K562 (cell line): ENCODE measurements around the gene GSK3B. TPM values are rescaled to one million over a fixed set of nuclear protein-coding genes. Genes with fewer than 3 reads are reported as not detected.

Experiments used
- ATAC-seq: fragments of 200-7000 bp; cut with Tn5 transposase; 3 replicates; pipeline ENCODE4 v1.9.1; 2020; ENCODE audit warnings: moderate library complexity
- BruUV-seq: library from RNA; stranded (reverse); fragments of 400-500 nt; replicated peaks from 2 replicates; lab custom pipeline; 2021; lab: Mats Ljungman, UMichigan
- CTCF ChIA-PET: fragments of 300-600 bp; formaldehyde crosslinking; extraction: SDS; loops from one replicate; lab custom pipeline; 2021; ENCODE audit warnings: low intra/inter-chr PET ratio; lab: Yijun Ruan, JAX
- POLR2A ChIA-PET: fragments of 300-600, 350-650 bp; sonication (Branson Sonifier 250); formaldehyde crosslinking; extraction: SDS; loops from one replicate; lab custom pipeline; 2021; ENCODE audit warnings: antibody characterized with exemption, inconsistent platforms; lab: Yijun Ruan, JAX
- DNase-seq, 4 experiments: peaks; one replicate each; pipeline versions ENCODE4 v3.0.0 to v3.0.0-alpha.2; 2011 to 2018; ENCODE audit warnings: low spot score in 3 of 4, mixed read lengths in 3 of 4; ENCODE audit errors: extremely low read depth in 1 of 4
- FAIRE-seq: peaks from 2 replicates; lab custom pipeline; 2011; peaks lifted over from hg19 to GRCh38; lab: Jason Lieb, UNC
- H2AFZ ChIP-seq: 2 replicates; pipeline ENCODE4 v1.6.0; 2011; ENCODE audit warnings: low read depth, low read length, control low read depth, inconsistent platforms
- H3K27ac ChIP-seq: fragments of 200-600 bp; 3 replicates; pipeline ENCODE4 v1.8.0; 2011; ENCODE audit warnings: low read depth, mild to moderate bottlenecking, control low read depth, inconsistent platforms, low read length, moderate library complexity, mixed read lengths; ENCODE audit errors: extremely low read depth
- H3K27me3 ChIP-seq, 2 experiments: fragments of 300-600 bp in 1 of 2; 2 replicates in 1 of 2; 3 replicates in 1 of 2; pipeline versions ENCODE4 v1.6.0 to v1.8.0; 2011; ENCODE audit warnings: inconsistent platforms in 2 of 2, low read length in 2 of 2, mild to moderate bottlenecking in 1 of 2, mixed read lengths in 1 of 2, moderate library complexity in 1 of 2; ENCODE audit not compliant: control insufficient read depth in 2 of 2, insufficient read depth in 2 of 2
- H3K36me3 ChIP-seq: fragments of 300-600 bp; 3 replicates; pipeline ENCODE4 v1.8.0; 2011; ENCODE audit warnings: mild to moderate bottlenecking, low read length, inconsistent platforms; ENCODE audit not compliant: control insufficient read depth, insufficient read depth
- H3K4me1 ChIP-seq, 2 experiments: fragments of 200-600 bp in 1 of 2; replicated peaks in 1 of 2; 2 replicates in 1 of 2; 3 replicates in 1 of 2; pipeline versions ENCODE4 v1.5.1 to v1.8.0; 2011; ENCODE audit warnings: inconsistent platforms in 2 of 2, low read length in 2 of 2, mild to moderate bottlenecking in 1 of 2, mixed read lengths in 1 of 2, moderate library complexity in 1 of 2; ENCODE audit not compliant: control insufficient read depth in 2 of 2, insufficient read depth in 2 of 2
- H3K4me2 ChIP-seq: 2 replicates; pipeline ENCODE4 v1.6.1; 2011; ENCODE audit warnings: low read length, control low read depth, inconsistent platforms, mixed read lengths; ENCODE audit not compliant: insufficient read depth
- H3K4me3 ChIP-seq: fragments of 200-600 bp; sonication (generic), shearing (Covaris generic); 2 replicates; pipeline ENCODE4 v1.5.1; 2016; ENCODE audit warnings: control low read depth, inconsistent platforms
- H3K79me2 ChIP-seq: fragments of 200-600 bp; 3 replicates; pipeline ENCODE4 v1.8.0; 2011; ENCODE audit warnings: low read length, inconsistent platforms; ENCODE audit not compliant: control insufficient read depth, insufficient read depth
- H3K9ac ChIP-seq, 2 experiments: 2 replicates each; pipeline versions ENCODE4 v1.6.0 to v1.6.1; 2011; ENCODE audit warnings: low read depth in 2 of 2, low read length in 2 of 2, control low read depth in 1 of 2, inconsistent platforms in 1 of 2, mild to moderate bottlenecking in 1 of 2, mixed read lengths in 1 of 2; ENCODE audit not compliant: insufficient read depth in 1 of 2
- H3K9me1 ChIP-seq: one replicate; pipeline ENCODE4 v1.6.0; 2011; ENCODE audit warnings: inconsistent platforms, mild to moderate bottlenecking, low read length, moderate library complexity; ENCODE audit not compliant: control insufficient read depth, insufficient read depth
- H3K9me3 ChIP-seq: replicated peaks from 2 replicates; pipeline ENCODE4 v1.5.1; 2011; ENCODE audit warnings: low read depth, low read length, inconsistent platforms; ENCODE audit not compliant: control insufficient read depth, insufficient read depth
- H4K20me1 ChIP-seq: replicated peaks from 2 replicates; pipeline ENCODE4 v1.6.1; 2011; ENCODE audit warnings: low read length, inconsistent platforms, mixed read lengths; ENCODE audit not compliant: control insufficient read depth, insufficient read depth
- ARID2 ChIP-seq: fragments of 450-650 bp; IDR thresholded peaks from 2 replicates; pipeline ENCODE4 v1.6.1; 2017; ENCODE audit warnings: antibody characterized with exemption, mild to moderate bottlenecking
- C11orf30 ChIP-seq: fragments of 450-650 bp; IDR thresholded peaks from 2 replicates; pipeline ENCODE4 v1.6.1; 2016; ENCODE audit warnings: low read depth, mild to moderate bottlenecking
- CBFA2T3 ChIP-seq: fragments of 450-650 bp; IDR thresholded peaks from 2 replicates; pipeline ENCODE4 v1.6.1; 2017
- CC2D1A ChIP-seq: fragments of 450-650 bp; IDR thresholded peaks from 2 replicates; pipeline ENCODE4 v1.6.1; 2017; ENCODE audit warnings: mild to moderate bottlenecking
- CGGBP1 ChIP-seq: fragments of 250-450 bp; sonication (Bioruptor Pico); IDR thresholded peaks from 2 replicates; pipeline ENCODE4 v1.9.0; 2021; ENCODE audit warnings: mild to moderate bottlenecking
- CTBP1 ChIP-seq: fragments of 450-650 bp; IDR thresholded peaks from 2 replicates; pipeline ENCODE4 v1.6.1; 2016; ENCODE audit warnings: borderline replicate concordance
- HNRNPL ChIP-seq: fragments of 200-400 bp; formaldehyde crosslinking; IDR thresholded peaks from 2 replicates; pipeline ENCODE4 v1.6.1; 2017; ENCODE audit warnings: low read depth, mild to moderate bottlenecking, low read length
- NONO ChIP-seq, 2 experiments: fragments of 200-400 bp in 1 of 2; fragments of 450-650 bp in 1 of 2; formaldehyde crosslinking in 1 of 2; IDR thresholded peaks; 2 replicates each; pipeline ENCODE4 v1.6.1; 2017; ENCODE audit warnings: low read depth in 2 of 2, mild to moderate bottlenecking in 2 of 2, moderate library complexity in 2 of 2, low read length in 1 of 2
- POLR2B ChIP-seq: fragments of 450-650 bp; IDR thresholded peaks from 2 replicates; pipeline ENCODE4 v1.6.1; 2018; ENCODE audit warnings: low read depth; ENCODE audit not compliant: partially characterized antibody
- RBM22 ChIP-seq: fragments of 200-400 bp; formaldehyde crosslinking; IDR thresholded peaks from 2 replicates; pipeline ENCODE4 v1.6.1; 2018; ENCODE audit warnings: low read length, low read depth; ENCODE audit not compliant: poor library complexity, severe bottlenecking
- TCF7 ChIP-seq: sonication (generic); IDR thresholded peaks from 2 replicates; pipeline ENCODE4 v1.6.1; 2016; ENCODE audit warnings: antibody characterized with exemption, borderline replicate concordance
- ZBTB9 ChIP-seq: fragments of 450-650 bp; formaldehyde crosslinking; IDR thresholded peaks from 2 replicates; pipeline ENCODE4 v1.4.0; 2020; ENCODE audit warnings: mild to moderate bottlenecking, moderate library complexity
- ZMIZ1 ChIP-seq, 2 experiments: fragments of 150-350 bp in 1 of 2; IDR thresholded peaks; 2 replicates each; pipeline ENCODE4 v1.6.1; 2012 to 2016; ENCODE audit warnings: low read depth in 2 of 2, low read length in 2 of 2, mild to moderate bottlenecking in 1 of 2, moderate library complexity in 1 of 2
- ZNF644 ChIP-seq: fragments of 200-800 bp; sonication (Bioruptor generic); IDR thresholded peaks from 2 replicates; pipeline ENCODE4 v1.6.1; 2016; ENCODE audit warnings: low read depth, missing genetic modification characterization, missing compliant biosample characterization
- WGBS: fragments of 100-300 bp; shearing (Covaris generic); methylation state at CpG from one replicate; pipeline ENCODE4 v1.1.6; 2016; ENCODE audit warnings: low coverage, mixed read lengths; ENCODE audit not compliant: insufficient coverage; ENCODE audit errors: missing lambda C conversion rate; 5-methylcytosine and 5-hydroxymethylcytosine counted together
- in situ Hi-C: fragments of 300-500 bp; cut with MboI; formaldehyde crosslinking; loops from 4 replicates; pipeline ENCODE4 v1.15.0; 2018; ENCODE audit warnings: inconsistent platforms, mixed read lengths
- intact Hi-C: fragments of 100-400 bp; cut with micrococcal nuclease; formaldehyde crosslinking; loops from 2 replicates; pipeline ENCODE4 v1.14.2; 2022
- polyA plus RNA-seq, 8 experiments: library from polyadenylated mRNA; depleted of rRNA in 4 of 8; stranded (reverse) in 5 of 8; unstranded in 3 of 8; fragments of >200 nt; fragmentation: Nextera tagmentation in 2 of 8; fragmentation: Illumina TruSeq in 1 of 8; extraction: Ambion mirVana in 2 of 8; extraction: Trizol in 1 of 8; gene quantifications; 2 replicates each; pipeline versions ENCODE4 v1.2.1 to v1.2.3, GENCODE V29; 2011 to 2014; ENCODE audit warnings: inconsistent platforms in 1 of 8, missing spikeins in 1 of 8
- total RNA-seq, 7 experiments: library from RNA; depleted of rRNA in 6 of 7; stranded (reverse); fragments of >200 nt in 6 of 7; fragmentation: Illumina TruSeq in 2 of 7; extraction: Trizol in 2 of 7; gene quantifications; 2 replicates each; pipeline versions ENCODE4 v1.2.1 to v1.2.3, GENCODE V29; 2011 to 2021; ENCODE audit warnings: low replicate concordance in 1 of 7
- TF ChIP-seq, protein P1 (sequence below): fragments of 200-800 bp; sonication (Bioruptor generic); IDR thresholded peaks from 2 replicates; pipeline ENCODE4 v1.6.1; 2017; ENCODE audit warnings: missing genetic modification characterization, missing compliant biosample characterization
- TF ChIP-seq, protein P2 (sequence below): fragments of 250-450 bp; sonication (Bioruptor Pico); IDR thresholded peaks from 2 replicates; pipeline ENCODE4 v1.4.0; 2020; ENCODE audit warnings: mild to moderate bottlenecking

The GSK3B gene
- total and polyA plus RNA-seq, 9 of the 15 experiments (the other 6 are each of a cell fraction or from before 2014, with no cell fraction given), result 4.7 to 25.0 (median 18.7) TPM

GRCh38 chr3:120102674-120103073 lies 8.4 kb upstream of the GSK3B start:
- Histone ChIP-seq H3K9me3 (no peaks in the 10 kb centered on the region), H3K9me1 (no peaks in the 10 kb centered on the region), H4K20me1 (no peaks in the 10 kb centered on the region), H3K9ac (no peak overlapping the region), H3K27me3 (no peaks in the 10 kb centered on the region), H3K79me2 (peaks cover 5% of the 10 kb centered on the region), H3K36me3 (peaks cover 7% of the 10 kb centered on the region; the same call in 1 of the 3 replicates), H3K4me3 (no peak overlapping the region), H3K4me1 (no peaks in the 10 kb centered on the region), H3K4me2 (no peak overlapping the region), H2AFZ (no peak overlapping the region), H3K27ac (no peak overlapping the region)
- FAIRE-seq, result no peak
- TF ChIP-seq ZMIZ1 (IDR thresholded peaks at IDR 0.05; ENCODE audit: low read depth in 2 of 2, low read length in 2 of 2) (no peak), HNRNPL (no peak), CC2D1A (no peak), RBM22 (no peak), CGGBP1 (CRISPR knock-in tag) (no peak), POLR2B (no peak), CBFA2T3 (no peak), ZBTB9 (CRISPR knock-in tag) (no peak), TCF7 (no peak), NONO (IDR thresholded peaks at IDR 0.05; ENCODE audit: low read depth in 2 of 2, low read length in 1 of 2) (no peak), ZNF644 (tag) (no peak), CTBP1 (no peak), C11orf30 (no peak), ARID2 (no peak)
- TF ChIP-seq, protein P1, sequence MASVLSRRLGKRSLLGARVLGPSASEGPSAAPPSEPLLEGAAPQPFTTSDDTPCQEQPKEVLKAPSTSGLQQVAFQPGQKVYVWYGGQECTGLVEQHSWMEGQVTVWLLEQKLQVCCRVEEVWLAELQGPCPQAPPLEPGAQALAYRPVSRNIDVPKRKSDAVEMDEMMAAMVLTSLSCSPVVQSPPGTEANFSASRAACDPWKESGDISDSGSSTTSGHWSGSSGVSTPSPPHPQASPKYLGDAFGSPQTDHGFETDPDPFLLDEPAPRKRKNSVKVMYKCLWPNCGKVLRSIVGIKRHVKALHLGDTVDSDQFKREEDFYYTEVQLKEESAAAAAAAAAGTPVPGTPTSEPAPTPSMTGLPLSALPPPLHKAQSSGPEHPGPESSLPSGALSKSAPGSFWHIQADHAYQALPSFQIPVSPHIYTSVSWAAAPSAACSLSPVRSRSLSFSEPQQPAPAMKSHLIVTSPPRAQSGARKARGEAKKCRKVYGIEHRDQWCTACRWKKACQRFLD (CRISPR knock-in tag), result no peak
- TF ChIP-seq, protein P2, sequence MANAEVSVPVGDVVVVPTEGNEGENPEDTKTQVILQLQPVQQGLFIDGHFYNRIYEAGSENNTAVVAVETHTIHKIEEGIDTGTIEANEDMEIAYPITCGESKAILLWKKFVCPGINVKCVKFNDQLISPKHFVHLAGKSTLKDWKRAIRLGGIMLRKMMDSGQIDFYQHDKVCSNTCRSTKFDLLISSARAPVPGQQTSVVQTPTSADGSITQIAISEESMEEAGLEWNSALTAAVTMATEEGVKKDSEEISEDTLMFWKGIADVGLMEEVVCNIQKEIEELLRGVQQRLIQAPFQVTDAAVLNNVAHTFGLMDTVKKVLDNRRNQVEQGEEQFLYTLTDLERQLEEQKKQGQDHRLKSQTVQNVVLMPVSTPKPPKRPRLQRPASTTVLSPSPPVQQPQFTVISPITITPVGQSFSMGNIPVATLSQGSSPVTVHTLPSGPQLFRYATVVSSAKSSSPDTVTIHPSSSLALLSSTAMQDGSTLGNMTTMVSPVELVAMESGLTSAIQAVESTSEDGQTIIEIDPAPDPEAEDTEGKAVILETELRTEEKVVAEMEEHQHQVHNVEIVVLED (CRISPR knock-in tag), result no peak
- ATAC-seq, result no peak
- in situ Hi-C loops, result no loop called here
- no TSS peak for BruUV-seq
- WGBS, result 68% methylated on average over 3 of the region's 3 CpGs
- DNase-seq, result no peak
- ChIA-PET POLR2A (interaction anchor here (0.7 kb wide), 1 partner anchor 744 kb away, joined by 4 read pairs; no protein-coding TSS in a partner anchor), CTCF (no interaction called here)
- intact Hi-C loops, result no loop called here
